NCI-H1105 treated with DMSO at 0.1 percent for 48 hours (cell line): Measurements from ENCODE around the gene MUC5B.
A peak's percentile ranks its signal among the peaks of the same experiment; 100 is the strongest.

Experiments
- DNase-seq: peaks from one replicate; lab custom pipeline; 2025; lab: John Stamatoyannopoulos, UW

MUC5B gene

GRCh38 chr11:1300569-1301187, 77.8 kb downstream of the MUC5B start:
- DNase-seq = no peak

GRCh38 chr11:1301220-1302000, 78.5 kb downstream of the MUC5B start:
- no peak for DNase-seq

- no peak for DNase-seq
Measured at GRCh38 chr11:1302041-1302460, 79.2 kb downstream of the MUC5B start.

GRCh38 chr11:1302461-1303125, 79.7 kb downstream of the MUC5B start:
- DNase-seq = no peak

GRCh38 chr11:1303126-1303821, 80.4 kb downstream of the MUC5B start:
- no peak for DNase-seq

- DNase-seq = no peak
Measured at GRCh38 chr11:1303973-1304372, 81.1 kb downstream of the MUC5B start.

- no peak for DNase-seq
Measured at GRCh38 chr11:1304380-1304779, 81.5 kb downstream of the MUC5B start.

- DNase-seq = no peak
Measured at GRCh38 chr11:1305063-1305495, 82.2 kb downstream of the MUC5B start.

- no peak for DNase-seq
Measured at GRCh38 chr11:1305501-1306056, 82.7 kb downstream of the MUC5B start.

GRCh38 chr11:1306186-1307162, 83.6 kb downstream of the MUC5B start:
- DNase-seq = no peak

- no peak for DNase-seq
Measured at GRCh38 chr11:1307163-1307870, 84.5 kb downstream of the MUC5B start.

- DNase-seq = no peak
Measured at GRCh38 chr11:1307998-1308742, 85.3 kb downstream of the MUC5B start.

GRCh38 chr11:1308743-1309497, 86.1 kb downstream of the MUC5B start:
- DNase-seq = no peak

- peak; percentile 93 for DNase-seq
Measured at GRCh38 chr11:1309498-1310317, 86.8 kb downstream of the MUC5B start, which contains the start of gene TOLLIP. Gene TOLLIP, minus strand, starts transcription at chr11:1309632. Its CDS starts 134 bp downstream, at chr11:1309498.

- DNase-seq = no peak
Measured at GRCh38 chr11:1310318-1310687, 87.4 kb downstream of the MUC5B start.

GRCh38 chr11:1310772-1311468, 88.1 kb downstream of the MUC5B start:
- no peak for DNase-seq
